ENCODE results near the gene RUBCNL.

The RUBCNL gene

DNA sequence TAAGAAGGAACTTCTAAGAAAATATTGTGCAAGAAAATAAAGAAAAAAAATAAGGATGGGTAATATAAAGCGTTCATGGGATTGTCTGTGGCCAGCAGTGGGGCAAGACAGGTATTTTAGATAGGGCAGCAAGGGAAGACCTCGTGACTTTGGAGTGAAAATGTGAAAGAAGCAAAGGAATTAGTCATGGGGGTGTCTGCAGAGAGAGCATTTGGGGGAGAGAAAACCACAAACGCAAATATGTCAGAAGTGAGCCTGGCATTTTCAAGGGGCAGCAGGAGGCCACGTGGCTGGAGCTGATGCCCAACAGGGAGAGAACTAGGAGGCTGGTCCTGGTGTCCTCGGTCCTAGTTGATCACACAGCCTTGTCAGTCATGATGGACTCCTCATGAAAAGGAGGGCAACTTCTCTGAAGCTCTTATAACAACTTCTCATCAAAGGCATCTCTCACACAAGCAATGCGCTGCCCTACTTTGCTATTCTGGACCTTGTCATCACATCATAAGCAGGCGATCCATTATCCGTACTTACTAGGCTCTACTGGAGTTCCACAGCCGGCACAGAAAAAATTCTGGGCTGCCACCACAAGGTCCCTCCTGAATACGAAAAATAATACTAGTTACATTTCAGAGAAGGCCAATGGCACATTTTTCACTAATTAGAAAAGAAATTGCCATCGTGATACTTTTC is 31.0 kb downstream of the RUBCNL start:
- H3K4me3 Mint-ChIP-seq = no peak overlapping the region
- DNase-seq (no peak), ATAC-seq (no peak)
- H3K4me1 Mint-ChIP-seq = peaks cover 28% of the 10 kb centered on the region
- peak overlapping the region; percentile 52 for H3K27ac Mint-ChIP-seq
- no peaks in the 10 kb centered on the region for H3K27me3 Mint-ChIP-seq
- peaks cover 19% of the 10 kb centered on the region for H3K9me3 Mint-ChIP-seq
- H3K36me3 Mint-ChIP-seq (ENCODE audit: low read depth) = peaks cover 18% of the 10 kb centered on the region

DNA sequence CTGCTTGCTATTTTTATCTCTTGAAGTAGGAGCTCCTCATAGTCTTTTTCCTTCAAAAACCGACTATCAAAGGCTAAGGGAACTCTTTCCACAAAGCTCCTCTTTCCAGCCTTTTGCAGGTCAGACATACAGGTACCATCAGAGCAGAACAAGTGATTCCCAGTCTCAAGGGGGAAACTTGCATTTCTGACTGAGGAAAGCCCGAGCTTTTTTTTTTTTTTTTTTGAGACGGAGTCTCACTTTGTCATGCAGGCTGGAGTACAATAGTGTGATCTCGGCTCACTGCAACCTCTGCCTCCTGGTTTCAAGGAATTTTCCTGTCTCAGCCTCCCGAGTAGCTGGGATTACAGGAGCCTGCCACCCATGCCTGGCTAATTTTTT is 32.0 kb downstream of the RUBCNL start:
- H3K9me3 Mint-ChIP-seq = peaks cover 19% of the 10 kb centered on the region
- H3K4me3 Mint-ChIP-seq = peak overlapping the region; percentile 37
- peaks cover 28% of the 10 kb centered on the region for H3K4me1 Mint-ChIP-seq
- DNase-seq (no peak), ATAC-seq (peak; percentile 2)
- H3K36me3 Mint-ChIP-seq (ENCODE audit: low read depth) = peaks cover 18% of the 10 kb centered on the region
- H3K27me3 Mint-ChIP-seq = no peaks in the 10 kb centered on the region
- H3K27ac Mint-ChIP-seq = peak overlapping the region; percentile 88

DNA sequence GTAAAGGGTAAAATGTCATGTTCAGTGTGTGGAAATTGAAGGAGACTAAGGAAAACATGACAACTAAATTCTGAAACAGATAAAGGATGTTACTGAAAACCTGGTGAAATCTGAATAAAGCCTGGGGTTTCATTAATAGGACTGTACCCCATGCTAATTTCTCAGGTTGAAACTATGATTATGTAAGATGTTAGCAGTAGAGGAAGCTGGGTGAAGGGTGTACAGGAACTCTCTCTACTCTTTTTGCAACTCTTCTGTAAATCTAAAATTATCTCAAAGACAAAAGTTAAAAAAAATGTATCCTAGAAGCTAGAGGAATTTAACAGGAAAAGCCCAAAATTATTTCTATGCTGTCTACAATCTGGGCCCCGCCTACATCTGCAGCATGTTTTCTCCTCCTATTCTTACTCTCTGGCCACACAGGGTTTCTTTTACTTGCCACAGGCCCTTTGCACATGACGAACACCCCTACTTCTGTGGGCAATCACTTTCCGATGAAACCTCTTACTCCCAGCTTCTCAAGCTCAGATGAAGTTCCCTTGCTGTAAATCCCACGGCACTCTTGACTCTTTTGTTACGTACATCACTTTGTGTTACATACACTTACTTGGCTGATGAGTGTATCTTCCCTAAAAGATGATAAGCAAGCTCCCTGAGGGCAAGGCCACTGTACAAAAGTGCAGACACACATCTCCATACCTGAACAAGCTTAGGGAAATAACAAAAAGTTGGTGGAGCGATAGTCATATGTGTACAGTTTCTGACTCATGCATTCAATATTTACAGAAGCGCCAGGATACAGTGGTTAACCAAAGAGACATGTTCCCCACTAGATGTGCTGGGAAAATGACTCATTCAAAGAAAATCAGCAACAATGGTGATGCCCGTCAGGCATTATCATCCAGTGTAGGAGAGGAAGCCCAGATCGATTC is 32.6 kb downstream of the RUBCNL start:
- DNase-seq = no peak

DNA sequence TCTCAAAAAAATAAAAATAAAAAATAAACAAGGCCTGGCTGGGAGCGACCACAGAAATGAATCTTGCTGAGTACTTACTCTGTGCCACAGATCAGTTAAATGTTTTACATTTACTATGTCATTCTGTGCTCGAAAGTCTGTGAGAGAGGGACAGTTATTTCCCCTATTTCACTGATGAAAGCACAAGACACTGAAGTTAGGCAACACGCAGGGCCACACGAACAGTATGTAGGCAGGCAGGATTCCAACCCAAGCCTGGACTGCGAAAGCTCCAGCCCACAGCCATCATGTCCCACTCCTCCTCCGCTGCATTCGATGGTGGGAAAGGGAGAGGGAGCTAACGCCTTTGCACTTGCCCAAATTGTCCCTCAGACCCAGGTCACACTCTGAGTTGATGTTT is 34.2 kb downstream of the RUBCNL start:
- no peak overlapping the region for H3K4me3 Mint-ChIP-seq
- ATAC-seq (no peak), DNase-seq (no peak)
- H3K4me1 Mint-ChIP-seq = peaks cover 28% of the 10 kb centered on the region
- H3K27ac Mint-ChIP-seq = no peak overlapping the region
- peaks cover 18% of the 10 kb centered on the region for H3K36me3 Mint-ChIP-seq (ENCODE audit: low read depth)
- no peaks in the 10 kb centered on the region for H3K27me3 Mint-ChIP-seq
- peaks cover 24% of the 10 kb centered on the region for H3K9me3 Mint-ChIP-seq

More for the DNA sequence above, 32.6 kb downstream of the RUBCNL start:
- H3K36me3 Mint-ChIP-seq (ENCODE audit: low read depth) = peaks cover 18% of the 10 kb centered on the region
- no peaks in the 10 kb centered on the region for H3K27me3 Mint-ChIP-seq
- peaks cover 28% of the 10 kb centered on the region for H3K4me1 Mint-ChIP-seq
- peak overlapping the region; percentile 88 for H3K27ac Mint-ChIP-seq
- H3K9me3 Mint-ChIP-seq = peaks cover 19% of the 10 kb centered on the region
- peak overlapping the region; percentile 37 for H3K4me3 Mint-ChIP-seq
- ATAC-seq = peak; percentile 96

DNA sequence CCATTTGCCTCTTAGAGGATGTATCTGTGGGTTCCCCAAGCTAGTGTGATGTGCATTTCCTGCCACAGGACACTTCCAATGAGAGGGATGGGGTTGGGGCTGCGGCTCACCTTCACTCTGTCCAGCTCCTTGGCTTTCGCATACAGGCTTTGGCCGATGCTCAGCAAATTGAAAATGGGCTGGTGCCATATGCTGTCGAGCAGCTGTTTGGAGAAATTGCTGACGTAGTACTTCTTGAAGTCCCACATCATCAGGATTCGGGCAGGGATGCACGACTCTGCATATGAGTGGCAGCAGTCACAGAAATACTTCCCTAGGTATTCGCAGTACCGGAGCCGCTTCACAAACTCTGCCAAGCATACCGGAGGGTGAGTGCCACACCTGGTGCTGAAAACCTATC is 37.0 kb downstream of the RUBCNL start:
- peaks cover 12% of the 10 kb centered on the region for H3K36me3 Mint-ChIP-seq (ENCODE audit: low read depth)
- peaks cover 24% of the 10 kb centered on the region for H3K9me3 Mint-ChIP-seq
- H3K27ac Mint-ChIP-seq = no peak overlapping the region
- ATAC-seq (no peak), DNase-seq (no peak)
- H3K4me3 Mint-ChIP-seq = no peak overlapping the region
- no peaks in the 10 kb centered on the region for H3K27me3 Mint-ChIP-seq
- H3K4me1 Mint-ChIP-seq = peaks cover 15% of the 10 kb centered on the region

DNA sequence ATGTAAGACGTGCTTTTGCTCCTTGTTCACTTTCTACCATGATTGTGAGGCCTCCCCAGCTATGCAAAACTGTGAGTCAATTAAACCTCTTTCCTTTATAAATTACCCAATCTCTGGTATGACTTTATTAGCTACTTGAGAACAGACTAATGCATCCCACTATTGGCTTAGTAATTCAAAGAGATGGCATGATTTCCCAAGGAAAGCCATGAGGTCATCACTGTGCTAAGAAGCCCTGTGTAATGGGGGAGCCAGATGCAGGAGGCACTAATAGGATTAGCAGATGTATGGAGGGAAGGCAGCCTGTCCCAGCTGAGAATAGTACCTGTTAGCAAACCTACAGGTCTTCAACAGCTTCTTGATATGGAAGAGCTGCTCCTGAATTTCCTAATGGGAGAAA is 38.1 kb downstream of the RUBCNL start:
- H3K4me1 Mint-ChIP-seq = peaks cover 6% of the 10 kb centered on the region
- peaks cover 14% of the 10 kb centered on the region for H3K9me3 Mint-ChIP-seq
- no peak for DNase-seq
- no peaks in the 10 kb centered on the region for H3K27me3 Mint-ChIP-seq
- no peak overlapping the region for H3K4me3 Mint-ChIP-seq
- no peak for ATAC-seq
- peaks cover 5% of the 10 kb centered on the region for H3K36me3 Mint-ChIP-seq (ENCODE audit: low read depth)
- no peak overlapping the region for H3K27ac Mint-ChIP-seq

DNA sequence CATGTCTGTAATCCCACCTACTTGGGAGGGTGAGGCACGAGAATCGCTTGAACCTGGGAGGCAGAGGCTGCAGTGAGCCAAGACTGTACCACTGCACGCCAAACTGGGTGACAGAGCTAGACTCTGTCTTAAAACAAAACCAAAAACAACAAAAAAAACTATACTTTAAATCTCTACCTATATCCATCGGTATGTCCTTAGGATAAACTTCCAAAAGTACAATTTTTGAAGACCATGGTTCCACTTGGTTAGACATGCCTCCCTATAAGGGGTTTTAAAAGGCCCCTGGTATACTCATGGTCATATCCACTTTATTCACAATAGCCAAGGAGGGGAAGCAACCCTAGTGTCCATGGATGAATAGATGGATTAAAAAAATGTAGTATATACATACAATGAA is 39.8 kb downstream of the RUBCNL start:
- Mint-ChIP-seq H3K4me3 (no peak overlapping the region), H3K27ac (no peak overlapping the region), H3K4me1 (peaks cover 6% of the 10 kb centered on the region), H3K36me3 (ENCODE audit: low read depth) (no peaks in the 10 kb centered on the region), H3K9me3 (peaks cover 4% of the 10 kb centered on the region), H3K27me3 (no peaks in the 10 kb centered on the region)
- DNase-seq (no peak), ATAC-seq (no peak)

DNA sequence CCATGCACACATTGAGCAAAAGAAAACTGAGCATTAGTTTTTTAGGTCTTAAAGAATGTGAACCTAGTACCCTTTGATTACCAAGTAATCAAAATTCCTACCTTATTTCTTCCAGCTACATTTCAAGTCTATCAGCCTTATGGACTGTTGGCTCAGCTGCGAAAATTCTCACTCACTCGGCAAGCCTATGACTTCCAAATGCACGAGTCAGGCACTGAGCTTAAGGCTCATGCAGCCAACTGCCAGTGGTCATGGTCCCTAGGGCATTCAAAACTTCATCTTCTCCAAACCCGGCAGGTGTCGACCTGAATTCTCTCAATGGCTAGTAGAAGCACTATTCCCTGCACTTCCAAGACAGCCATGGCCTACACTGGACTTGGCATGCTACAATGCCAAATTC is 41.2 kb downstream of the RUBCNL start:
- ATAC-seq (no peak), DNase-seq (no peak)
- Mint-ChIP-seq H3K4me1 (peaks cover 20% of the 10 kb centered on the region), H3K27ac (no peak overlapping the region), H3K27me3 (no peaks in the 10 kb centered on the region), H3K4me3 (no peak overlapping the region), H3K36me3 (ENCODE audit: low read depth) (peaks cover 2% of the 10 kb centered on the region), H3K9me3 (peaks cover 4% of the 10 kb centered on the region)

DNA sequence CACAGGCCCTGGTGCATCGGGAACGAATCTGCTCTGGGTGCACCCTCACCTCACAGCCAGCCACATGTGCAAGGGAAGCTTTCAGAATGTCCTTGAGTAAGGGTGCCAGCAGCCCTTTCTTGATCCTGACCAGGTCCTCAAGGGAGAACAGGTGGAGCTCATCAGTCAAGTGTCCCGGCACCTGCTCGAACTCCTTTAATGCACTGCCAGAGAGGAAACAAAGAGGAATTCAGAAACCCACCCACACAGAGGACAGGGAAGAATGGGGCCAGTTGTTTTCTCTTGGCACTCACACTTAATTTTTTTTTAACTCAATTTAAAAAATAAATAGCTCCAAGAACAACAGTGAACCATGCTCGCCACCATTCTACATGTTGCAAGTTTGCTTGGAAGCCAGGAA is 41.7 kb downstream of the RUBCNL start:
- no peaks in the 10 kb centered on the region for H3K27me3 Mint-ChIP-seq
- no peak for DNase-seq
- H3K4me1 Mint-ChIP-seq = peaks cover 25% of the 10 kb centered on the region
- H3K27ac Mint-ChIP-seq = no peak overlapping the region
- peaks cover 4% of the 10 kb centered on the region for H3K9me3 Mint-ChIP-seq
- H3K4me3 Mint-ChIP-seq = no peak overlapping the region
- ATAC-seq = no peak
- peaks cover 2% of the 10 kb centered on the region for H3K36me3 Mint-ChIP-seq (ENCODE audit: low read depth)

DNA sequence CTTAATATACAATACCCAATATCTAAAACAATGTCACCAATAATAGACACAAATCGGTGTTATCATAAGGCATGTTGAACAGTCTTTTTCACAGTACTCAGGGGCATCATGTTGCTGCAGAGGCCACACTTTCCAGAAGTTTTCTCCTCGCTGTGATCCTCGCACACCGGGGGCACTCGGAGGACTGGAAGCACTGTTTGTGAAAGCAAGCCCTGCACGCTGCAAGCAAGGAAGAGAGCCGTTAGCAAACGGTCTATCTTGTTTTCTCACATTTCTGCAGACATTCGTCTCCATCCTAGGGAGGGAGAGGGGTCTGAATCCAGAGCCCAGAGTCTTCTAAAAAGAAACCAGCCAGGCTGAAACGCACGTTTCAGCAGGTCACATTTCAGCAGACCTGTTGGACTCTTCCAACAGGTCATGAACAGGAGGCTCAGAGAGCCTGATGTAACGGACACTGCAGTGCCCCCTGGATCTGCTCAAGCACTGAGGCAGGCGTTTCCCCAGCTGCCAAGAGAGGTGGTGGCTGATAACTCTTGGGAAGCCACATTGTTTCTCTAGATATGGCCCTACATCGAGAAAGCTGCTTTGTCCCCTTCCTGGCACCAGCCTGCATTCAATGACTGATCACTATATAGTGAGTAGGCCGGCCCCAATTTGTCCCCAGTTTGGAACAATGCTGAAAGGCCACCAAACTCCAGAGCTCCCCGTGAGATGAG is 43.6 kb downstream of the RUBCNL start:
- no peak overlapping the region for H3K27ac Mint-ChIP-seq

DNA sequence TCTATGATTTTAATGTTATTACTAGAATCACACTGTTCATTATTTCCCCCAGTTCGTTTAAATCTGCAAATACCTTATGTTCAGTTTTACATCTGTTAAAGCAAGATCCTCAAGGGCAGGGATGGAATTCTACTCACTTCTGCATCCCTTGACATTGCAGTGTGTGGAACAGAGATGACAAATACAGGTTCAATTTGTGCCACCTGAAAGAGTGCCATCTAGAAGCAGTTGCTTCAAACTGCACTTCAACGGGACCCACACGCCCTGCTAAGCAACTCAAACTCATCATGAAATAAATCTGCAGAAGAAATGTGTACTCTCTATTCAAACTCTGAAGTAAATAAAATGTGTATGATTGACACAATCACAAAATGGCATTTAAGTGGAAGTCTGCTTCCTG is 44.5 kb downstream of the RUBCNL start:
- no peaks in the 10 kb centered on the region for H3K9me3 Mint-ChIP-seq
- peaks cover 4% of the 10 kb centered on the region for H3K36me3 Mint-ChIP-seq (ENCODE audit: low read depth)
- no peak for DNase-seq
- H3K4me1 Mint-ChIP-seq = peaks cover 49% of the 10 kb centered on the region
- no peak overlapping the region for H3K27ac Mint-ChIP-seq
- H3K27me3 Mint-ChIP-seq = no peaks in the 10 kb centered on the region
- ATAC-seq = no peak
- H3K4me3 Mint-ChIP-seq = no peak overlapping the region

More for the DNA sequence above, 43.6 kb downstream of the RUBCNL start:
- DNase-seq = no peak
- Mint-ChIP-seq H3K36me3 (ENCODE audit: low read depth) (peaks cover 4% of the 10 kb centered on the region), H3K27me3 (no peaks in the 10 kb centered on the region), H3K4me3 (no peak overlapping the region), H3K4me1 (peaks cover 45% of the 10 kb centered on the region), H3K9me3 (no peaks in the 10 kb centered on the region)
- ATAC-seq = no peak

DNA sequence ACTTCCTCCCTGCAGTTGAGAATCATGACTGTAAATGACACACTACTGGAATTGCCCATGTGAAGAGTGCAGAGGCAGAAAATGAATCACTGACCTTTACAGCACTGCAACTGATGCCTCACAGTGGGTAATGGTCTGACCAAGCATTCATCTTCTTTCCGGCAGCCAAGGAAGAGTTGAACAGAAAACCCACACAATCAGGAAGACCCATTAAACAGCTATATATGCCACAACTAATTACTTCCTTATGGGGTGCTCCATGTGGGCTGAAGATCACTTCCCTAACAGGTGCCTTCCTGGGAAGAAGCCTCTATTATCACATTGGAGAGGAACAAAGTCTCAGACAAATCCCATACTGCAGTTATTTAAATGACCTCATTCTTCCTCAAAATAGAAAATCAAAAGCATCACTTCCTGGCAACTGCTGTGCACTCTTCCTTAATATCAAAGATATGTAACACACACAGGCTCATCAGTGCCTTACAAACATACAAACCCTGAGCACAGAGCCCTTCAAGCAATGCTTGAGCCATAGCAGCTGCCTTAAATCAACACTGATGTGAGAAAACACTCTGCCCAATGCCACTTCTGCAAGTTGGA is 45.8 kb downstream of the RUBCNL start:
- peak; percentile 35 for DNase-seq
- Mint-ChIP-seq H3K36me3 (ENCODE audit: low read depth) (peaks cover 7% of the 10 kb centered on the region), H3K9me3 (peaks cover 5% of the 10 kb centered on the region), H3K27ac (peak overlapping the region; percentile 94), H3K4me1 (peaks cover 49% of the 10 kb centered on the region), H3K27me3 (no peaks in the 10 kb centered on the region), H3K4me3 (peak overlapping the region; percentile 55)
- peak; percentile 98 for ATAC-seq

DNA sequence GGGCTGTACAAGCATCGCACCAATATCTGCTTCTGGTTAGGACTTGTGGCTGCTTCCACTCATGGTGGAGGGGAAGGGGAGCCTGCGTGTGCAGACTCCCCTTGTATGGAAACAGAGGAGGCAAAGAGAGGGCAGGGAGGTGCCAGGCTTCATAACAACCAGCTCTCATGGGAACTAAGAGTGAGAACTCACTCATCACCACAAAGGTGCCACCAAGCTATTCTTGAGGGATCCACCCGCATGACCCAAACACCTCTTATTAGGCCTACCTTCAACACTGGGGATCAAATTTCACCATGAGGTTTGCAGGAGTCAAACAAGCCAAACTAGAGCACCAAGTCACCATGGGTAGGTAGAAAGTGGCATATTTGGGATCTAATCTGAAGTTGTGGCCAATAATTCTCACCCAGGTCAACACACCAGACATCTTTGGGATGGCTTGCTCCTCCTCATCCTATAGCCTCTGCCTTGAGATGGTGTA is 46.4 kb downstream of the RUBCNL start:
- Mint-ChIP-seq H3K4me3 (peak overlapping the region; percentile 55), H3K27me3 (no peaks in the 10 kb centered on the region), H3K27ac (peak overlapping the region; percentile 94), H3K9me3 (peaks cover 5% of the 10 kb centered on the region), H3K4me1 (peaks cover 49% of the 10 kb centered on the region), H3K36me3 (ENCODE audit: low read depth) (peaks cover 7% of the 10 kb centered on the region)
- ATAC-seq (peak; percentile 33), DNase-seq (no peak)

DNA sequence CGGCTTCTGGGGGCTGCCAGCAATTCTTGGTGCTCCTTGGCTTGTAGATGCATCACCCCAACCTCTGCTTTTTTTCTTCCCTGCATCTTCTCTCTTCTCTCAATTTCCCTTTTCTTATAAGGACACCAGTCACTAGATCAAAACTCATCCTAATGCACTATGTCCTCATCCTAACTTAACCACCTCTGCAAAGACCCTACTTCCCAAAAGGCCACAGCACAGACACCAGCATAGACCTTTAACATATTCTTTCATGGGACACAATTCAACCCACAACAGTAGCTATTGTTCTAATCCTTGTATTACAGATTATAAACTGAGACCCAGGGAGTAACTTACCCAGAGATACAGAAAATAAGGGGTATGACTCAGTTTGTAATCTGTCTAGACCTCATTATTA is 47.0 kb downstream of the RUBCNL start:
- H3K4me1 Mint-ChIP-seq = peaks cover 49% of the 10 kb centered on the region
- peak overlapping the region; percentile 55 for H3K4me3 Mint-ChIP-seq
- no peak for ATAC-seq
- peaks cover 5% of the 10 kb centered on the region for H3K9me3 Mint-ChIP-seq
- peak overlapping the region; percentile 94 for H3K27ac Mint-ChIP-seq
- DNase-seq = no peak
- no peaks in the 10 kb centered on the region for H3K27me3 Mint-ChIP-seq
- peaks cover 7% of the 10 kb centered on the region for H3K36me3 Mint-ChIP-seq (ENCODE audit: low read depth)

Measured in activated naive CD8-positive, alpha-beta T cell treated with anti-CD3 and anti-CD28 coated beads, Interleukin-2, amount 50 U/mL, for 24 hours (primary cell).